Suprapubic skin (tissue), 4 donors: ENCODE data around the gene SFMBT1. TPM values are rescaled to one million over a fixed set of nuclear protein-coding genes. Genes with fewer than 3 reads are reported as not detected.
"Not testable (repeated sequence)": the region's sequence is repeated elsewhere in the genome, so short reads cannot be mapped to it uniquely, and the experiment has no call there.

Source experiments
- DNase-seq, 2 donors: peaks; one replicate each; pipeline ENCODE4 v3.0.0-alpha.2; 2019; ENCODE audit warnings: low spot score in 2 of 2
- H3K27ac ChIP-seq: fragments of 200-600 bp; sonication (generic); one replicate; pipeline ENCODE4 v1.5.1; 2019
- H3K27me3 ChIP-seq: fragments of 200-600 bp; sonication (generic); one replicate; pipeline ENCODE4 v1.5.1; 2019
- H3K36me3 ChIP-seq: fragments of 200-600 bp; sonication (generic); one replicate; pipeline ENCODE4 v1.5.1; 2019
- H3K4me1 ChIP-seq: fragments of 200-600 bp; sonication (generic); one replicate; pipeline ENCODE4 v1.5.1; 2019
- H3K4me3 ChIP-seq: fragments of 200-600 bp; sonication (generic); one replicate; pipeline ENCODE4 v1.5.1; 2019; ENCODE audit warnings: mild to moderate bottlenecking
- H3K9me3 ChIP-seq: fragments of 200-600 bp; sonication (generic); one replicate; pipeline ENCODE4 v1.5.1; 2019
- CTCF ChIP-seq, 2 donors: fragments of 200-600 bp in 1 of 2; fragments of 450-650 bp in 1 of 2; sonication (generic) in 1 of 2; IDR thresholded peaks; one replicate each; pipeline ENCODE4 v1.5.1; 2016 to 2019; ENCODE audit warnings: antibody characterized with exemption in 2 of 2, mild to moderate bottlenecking in 1 of 2, moderate library complexity in 1 of 2
- EP300 ChIP-seq: sonication (generic); formaldehyde crosslinking; IDR thresholded peaks from one replicate; pipeline ENCODE4 v1.6.1; 2017; ENCODE audit warnings: antibody characterized with exemption
- POLR2A ChIP-seq, 2 donors: fragments of 450-650 bp; IDR thresholded peaks; one replicate each; pipeline ENCODE4 v1.6.1; 2017; ENCODE audit warnings: antibody characterized with exemption in 2 of 2, mild to moderate bottlenecking in 2 of 2, moderate library complexity in 2 of 2
- POLR2AphosphoS5 ChIP-seq, 3 donors: sonication (generic); formaldehyde crosslinking; IDR thresholded peaks; one replicate each; pipeline ENCODE4 v1.6.1; 2017; ENCODE audit warnings: antibody characterized with exemption in 3 of 3
- WGBS: methylation state at CpG from one replicate; pipeline ENCODE4 v1.1.5; 2018; 5-methylcytosine and 5-hydroxymethylcytosine counted together
- total RNA-seq, 4 donors: library from RNA; depleted of rRNA; stranded (reverse); fragments of >200 nt; gene quantifications; one replicate each; pipeline ENCODE4 v1.1.0, GENCODE V29; 2016

SFMBT1 gene
- total RNA-seq, 4 donors from 2014 or later, result 9.7 to 25.5 (median 13.1) TPM

GRCh38 chr3:53040351-53040820 lies 5.5 kb downstream of the SFMBT1 start:
- Histone ChIP-seq H3K4me1 (peaks cover 18% of the 10 kb centered on the region), H3K36me3 (no peaks in the 10 kb centered on the region), H3K9me3 (no peaks in the 10 kb centered on the region), H3K27ac (no peak overlapping the region), H3K4me3 (no peak overlapping the region), H3K27me3 (no peaks in the 10 kb centered on the region)
- no peak for DNase-seq
- no peak for TF ChIP-seq POLR2A (IDR thresholded peaks at IDR 0.05)
- TF ChIP-seq POLR2AphosphoS5 (IDR thresholded peaks at IDR 0.05), result no peak
- no peak for TF ChIP-seq CTCF (IDR thresholded peaks at IDR 0.05)
- TF ChIP-seq EP300, result no peak

- Histone ChIP-seq H3K27ac (no peak overlapping the region), H3K27me3 (no peaks in the 10 kb centered on the region), H3K36me3 (no peaks in the 10 kb centered on the region), H3K4me1 (peaks cover 16% of the 10 kb centered on the region), H3K9me3 (no peaks in the 10 kb centered on the region), H3K4me3 (no peak overlapping the region)
- DNase-seq, result no peak
- 88% methylated on average over 2 of the region's 2 CpGs for WGBS
- no peak for TF ChIP-seq EP300
Measured at GRCh38 chr3:53039376-53039752, 6.5 kb downstream of the SFMBT1 start.

GRCh38 chr3:53038679-53039375 lies 7.0 kb downstream of the SFMBT1 start:
- H3K27me3 ChIP-seq, result no peaks in the 10 kb centered on the region
- peaks cover 11% of the 10 kb centered on the region for H3K4me1 ChIP-seq
- H3K9me3 ChIP-seq, result no peaks in the 10 kb centered on the region
- H3K4me3 ChIP-seq, result no peak overlapping the region
- no peaks in the 10 kb centered on the region for H3K36me3 ChIP-seq
- TF ChIP-seq CTCF (IDR thresholded peaks at IDR 0.05), result no peak
- TF ChIP-seq EP300, result no peak
- TF ChIP-seq POLR2A (IDR thresholded peaks at IDR 0.05), result no peak
- TF ChIP-seq POLR2AphosphoS5 (IDR thresholded peaks at IDR 0.05), result no peak
- 81% methylated on average over 5 of the region's 5 CpGs for WGBS
- DNase-seq, result no peak
- H3K27ac ChIP-seq, result no peak overlapping the region

GRCh38 chr3:53035825-53036619 lies 9.9 kb downstream of the SFMBT1 start:
- peaks cover 10% of the 10 kb centered on the region for H3K4me1 ChIP-seq
- no peak for DNase-seq
- no peak for TF ChIP-seq POLR2AphosphoS5 (IDR thresholded peaks at IDR 0.05)
- TF ChIP-seq POLR2A (IDR thresholded peaks at IDR 0.05), result no peak
- TF ChIP-seq EP300, result no peak
- no peak for TF ChIP-seq CTCF (IDR thresholded peaks at IDR 0.05)
- WGBS, result 76% methylated on average over 11 of the region's 11 CpGs
- H3K9me3 ChIP-seq, result no peaks in the 10 kb centered on the region
- H3K36me3 ChIP-seq, result no peaks in the 10 kb centered on the region
- no peak overlapping the region for H3K27ac ChIP-seq
- no peaks in the 10 kb centered on the region for H3K27me3 ChIP-seq
- H3K4me3 ChIP-seq, result no peak overlapping the region

GRCh38 chr3:53035018-53035417 lies 10.9 kb downstream of the SFMBT1 start:
- not testable (repeated sequence) for H3K4me3 ChIP-seq, DNase-seq, H3K9me3 ChIP-seq, H3K36me3 ChIP-seq, H3K27me3 ChIP-seq, H3K27ac ChIP-seq
- H3K4me1 ChIP-seq, result peaks cover 14% of the 10 kb centered on the region
- WGBS, result 95% methylated on average over 5 of the region's 5 CpGs

- DNase-seq, H3K27me3 ChIP-seq, H3K4me3 ChIP-seq, H3K9me3 ChIP-seq, H3K27ac ChIP-seq, H3K36me3 ChIP-seq: not testable (repeated sequence)
- WGBS, result 94% methylated on average over 10 of the region's 10 CpGs
- H3K4me1 ChIP-seq, result peaks cover 14% of the 10 kb centered on the region
Measured at GRCh38 chr3:53034411-53034810, 11.5 kb downstream of the SFMBT1 start.
